HG03064 (cell line): ENCODE measurements around the gene HSD11B1.
A peak's percentile ranks its signal among the peaks of the same experiment; 100 is the strongest.

Experiments
- ATAC-seq: cut with Tn5 transposase; IDR thresholded peaks from one replicate; pipeline ENCODE4 v1.9.1; 2021; ENCODE audit warnings: low read depth; ENCODE audit not compliant: unreplicated experiment

HSD11B1 gene

DNA sequence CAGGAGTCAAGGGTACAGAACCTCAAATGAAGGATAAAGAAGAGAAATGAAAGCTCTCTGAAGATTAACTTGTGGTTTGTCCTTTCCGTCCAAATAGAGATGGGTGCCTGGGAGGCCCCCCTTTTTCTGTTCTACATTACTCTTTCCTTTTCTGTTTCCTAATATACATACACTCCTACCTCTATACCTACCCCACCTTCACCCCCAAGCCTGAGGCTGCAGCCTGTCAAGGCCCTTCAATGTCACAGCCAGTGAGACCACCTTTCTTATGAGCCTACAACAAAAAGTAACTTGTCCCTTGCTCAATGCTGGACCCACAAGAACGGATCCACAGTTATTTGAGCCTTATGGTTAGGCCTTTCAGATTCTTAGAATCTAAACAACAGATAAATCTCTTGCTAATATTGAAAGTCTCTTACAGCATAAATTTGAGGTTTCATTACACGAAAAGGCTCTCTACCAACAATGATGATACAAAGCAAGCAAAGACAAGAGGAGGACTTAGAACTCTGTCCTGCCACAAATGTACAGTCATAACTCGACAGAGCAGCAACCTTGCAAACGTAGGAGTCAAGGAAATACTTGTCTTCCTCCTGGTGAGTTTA lies 47.1 kb downstream of the HSD11B1 start:
- ATAC-seq, result peak; percentile 47

DNA sequence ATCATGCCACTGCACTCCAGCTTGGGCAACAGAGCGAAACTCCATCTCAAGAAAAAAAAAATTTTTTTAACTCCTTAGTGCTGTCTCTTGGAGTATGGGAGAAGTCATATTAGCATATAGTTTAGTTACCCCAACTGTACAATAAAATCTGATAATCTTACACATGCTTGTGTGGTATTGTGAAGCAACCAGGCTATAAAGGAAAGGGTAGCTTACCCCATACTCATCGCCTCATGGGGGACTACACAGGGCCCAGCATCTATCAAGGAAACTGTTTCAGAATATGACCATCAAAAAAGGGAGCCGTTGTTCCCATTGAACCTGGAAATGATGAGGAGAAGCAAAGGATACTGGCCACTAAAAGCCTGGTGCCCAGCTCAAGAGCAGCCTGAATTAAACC lies 48.2 kb downstream of the HSD11B1 start:
- no peak for ATAC-seq

DNA sequence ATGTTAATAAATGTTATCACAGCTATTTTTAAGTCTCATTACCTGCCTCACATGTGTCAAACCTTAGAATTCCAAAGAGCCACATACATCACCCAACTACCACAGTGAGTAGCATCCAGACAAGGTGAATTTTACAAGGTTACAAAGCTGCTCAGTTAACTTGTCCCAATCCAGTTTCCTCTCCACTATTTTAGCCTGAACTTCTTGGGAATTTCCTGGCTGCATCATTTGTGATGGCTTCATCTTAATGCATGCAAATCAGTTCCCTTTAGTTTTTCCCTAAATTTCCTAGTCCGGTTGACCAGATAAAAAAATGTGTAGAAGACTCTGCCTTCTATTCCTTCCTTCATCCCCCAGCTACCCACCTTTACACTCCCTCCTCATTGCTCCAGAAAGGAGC lies 50.6 kb downstream of the HSD11B1 start:
- no peak for ATAC-seq

DNA sequence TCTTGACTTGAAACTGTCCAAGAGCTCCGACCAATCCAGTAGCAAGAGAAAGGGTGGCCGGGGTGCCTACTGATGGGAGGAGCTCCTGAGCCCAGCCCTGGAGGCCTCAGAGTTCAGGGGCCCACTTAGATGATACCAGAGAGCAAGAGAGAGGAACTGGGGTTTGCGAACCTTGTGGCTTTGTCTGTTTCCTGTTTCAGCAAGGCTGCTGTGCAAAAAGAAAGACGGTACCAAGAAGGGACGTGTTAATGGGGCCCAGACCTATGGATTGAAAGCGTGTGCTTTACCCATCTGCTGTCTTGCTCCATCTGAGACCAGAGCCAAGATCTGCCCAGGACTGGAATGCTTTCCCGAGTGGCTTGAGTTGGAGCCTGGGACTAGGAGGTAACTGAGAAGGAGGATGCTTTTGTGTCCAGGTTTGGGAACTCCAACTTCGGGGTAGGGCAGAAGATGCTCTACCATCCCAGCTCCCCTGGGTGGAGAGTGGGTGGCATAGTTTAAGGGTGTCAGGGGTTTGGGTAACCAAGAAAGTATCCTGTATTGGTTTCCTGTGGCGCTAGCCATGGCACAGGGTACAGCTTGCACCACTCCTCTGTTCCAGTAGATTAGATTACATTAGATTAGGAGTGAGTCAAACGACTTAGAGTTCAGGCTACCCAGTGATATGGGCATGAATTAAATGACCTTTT lies 51.4 kb downstream of the HSD11B1 start, which contains the start of gene TRAF3IP3:
TRAF3IP3 (plus strand) TSS at position 128 of the 689 bp plus-strand sequence. CDS start 3,987 bp downstream, outside the sequence.
- ATAC-seq, result peak; percentile 64

DNA sequence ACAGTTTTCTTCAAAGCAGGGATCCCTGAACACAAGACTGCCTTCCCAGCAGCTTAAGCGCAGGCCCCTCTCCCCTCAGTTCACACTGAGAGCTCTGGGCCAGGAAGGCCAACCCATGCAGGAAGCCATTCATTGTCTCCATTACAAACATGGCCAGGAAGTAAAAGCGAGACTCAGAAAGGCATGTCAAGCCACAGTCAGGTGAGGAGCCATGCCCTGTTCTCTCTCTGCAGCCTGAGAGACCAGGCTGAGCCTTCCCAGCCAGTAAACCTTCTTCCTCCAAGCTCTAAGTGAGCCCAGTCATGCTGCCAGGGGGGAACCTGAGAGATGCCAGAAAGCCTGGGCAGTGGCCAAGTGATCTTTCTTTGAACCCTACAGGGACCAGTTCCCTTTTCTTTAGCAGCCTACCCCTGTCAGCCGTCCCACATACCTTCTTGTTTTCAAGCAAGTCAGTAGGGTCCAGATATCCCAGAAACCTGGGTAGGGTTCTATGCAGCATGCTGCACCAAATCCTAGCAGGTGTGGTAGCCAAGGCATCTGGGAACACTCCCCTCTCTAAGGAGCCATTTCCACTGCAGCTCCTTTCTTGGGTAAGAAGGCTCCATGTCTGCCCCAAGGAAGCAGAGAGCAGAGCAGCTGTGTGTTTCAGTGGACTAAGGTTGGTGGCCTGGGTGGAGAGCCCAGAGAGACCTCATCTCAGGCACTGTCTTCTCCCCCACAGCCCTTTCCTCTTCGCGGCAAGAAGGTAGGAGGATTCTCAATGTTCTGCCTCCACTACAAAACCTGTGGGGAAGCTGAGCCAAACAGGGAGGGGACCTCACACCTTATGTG lies 52.2 kb downstream of the HSD11B1 start:
- peak; percentile 28 for ATAC-seq

DNA sequence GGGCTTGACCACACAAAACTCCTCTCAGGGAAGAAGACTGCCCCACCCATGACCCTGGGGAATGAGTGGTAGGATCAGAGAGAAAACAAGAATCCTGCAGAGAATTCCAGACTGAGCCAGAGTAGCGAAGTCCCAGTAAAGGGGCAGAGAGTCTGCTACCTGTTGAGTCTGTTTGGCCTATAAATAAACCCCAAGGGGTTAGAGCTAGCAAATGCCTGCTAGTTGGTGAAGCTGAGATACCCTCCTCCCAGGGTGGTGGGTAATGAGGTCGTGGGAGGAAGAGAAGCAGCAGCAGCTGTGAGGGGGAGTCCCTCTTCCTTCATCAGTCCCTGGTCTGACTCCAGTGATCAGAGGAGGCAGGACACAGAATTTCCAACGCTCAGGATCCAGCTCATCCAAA lies 53.8 kb downstream of the HSD11B1 start:
- ATAC-seq, result no peak

DNA sequence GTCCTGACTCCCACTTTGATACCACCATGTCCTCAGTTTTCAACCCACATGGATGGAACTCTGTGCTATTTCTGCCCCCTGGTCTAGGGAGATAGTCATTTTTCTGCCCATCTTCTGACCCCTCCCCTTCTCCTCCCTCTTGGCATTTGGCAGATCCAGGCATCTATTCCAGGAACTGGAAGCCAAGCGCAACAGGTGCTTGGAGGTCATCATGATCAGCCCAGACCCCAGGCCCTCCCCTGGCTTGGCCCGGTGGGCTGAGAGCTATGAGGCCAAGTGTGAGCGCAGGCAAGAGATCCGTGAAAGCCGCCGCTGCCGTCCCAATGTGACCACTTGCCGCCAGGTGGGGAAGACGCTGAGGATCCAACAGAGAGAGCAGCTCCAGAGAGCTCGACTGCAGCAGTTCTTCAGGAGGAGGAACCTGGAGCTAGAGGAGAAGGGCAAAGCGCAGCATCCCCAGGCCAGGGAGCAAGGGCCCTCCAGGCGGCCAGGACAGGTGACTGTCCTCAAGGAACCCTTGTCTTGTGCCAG lies 55.2 kb downstream of the HSD11B1 start:
- ATAC-seq, result no peak

DNA sequence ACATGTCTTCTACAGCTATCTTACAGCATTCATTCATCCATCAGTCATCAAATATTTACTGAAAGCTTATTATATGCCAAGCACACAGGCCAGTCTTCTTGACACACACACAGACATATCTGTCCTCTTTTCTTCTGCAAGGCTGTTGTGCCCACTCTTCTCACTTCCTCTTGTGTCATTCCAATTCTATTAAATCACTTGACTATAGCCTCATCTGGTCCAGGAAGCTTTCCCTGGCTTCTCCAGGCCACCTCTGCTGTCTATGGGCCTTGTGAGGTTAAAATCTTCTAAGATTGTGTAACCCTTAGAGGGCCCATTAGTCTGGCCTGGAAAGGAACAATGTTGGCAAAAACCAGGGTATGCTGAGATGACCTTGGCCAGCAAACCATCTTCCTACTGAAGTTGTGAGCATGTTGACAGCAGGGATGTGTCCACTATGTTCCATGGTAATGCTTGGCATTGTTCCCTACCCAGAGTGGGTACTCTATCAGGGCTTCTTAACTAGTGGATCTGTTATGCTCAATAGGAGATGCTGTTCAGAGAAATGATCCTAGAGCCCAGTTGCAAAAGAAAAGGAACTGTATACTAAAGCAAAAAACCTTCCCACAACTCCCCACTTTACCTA lies 56.5 kb downstream of the HSD11B1 start:
- no peak for ATAC-seq

DNA sequence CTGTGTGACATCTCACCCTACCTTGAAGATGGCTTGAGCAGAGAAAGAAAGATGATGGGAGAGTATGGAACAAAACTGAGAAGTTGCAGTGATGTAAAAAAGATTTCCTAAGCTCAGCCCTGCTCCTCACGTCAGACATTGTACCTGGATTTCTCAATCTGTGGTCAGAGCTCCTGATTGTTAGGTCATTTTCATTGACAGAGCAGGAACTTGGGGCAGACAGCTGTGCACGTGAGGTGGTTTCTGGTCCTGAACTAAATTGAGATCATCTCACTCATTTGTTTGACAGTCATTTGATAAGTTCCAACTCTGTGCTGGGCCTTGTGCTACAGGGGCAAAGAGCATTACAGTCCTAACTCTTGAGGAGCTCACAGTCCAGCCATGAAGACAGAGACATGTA lies 61.4 kb downstream of the HSD11B1 start:
- ATAC-seq, result no peak

DNA sequence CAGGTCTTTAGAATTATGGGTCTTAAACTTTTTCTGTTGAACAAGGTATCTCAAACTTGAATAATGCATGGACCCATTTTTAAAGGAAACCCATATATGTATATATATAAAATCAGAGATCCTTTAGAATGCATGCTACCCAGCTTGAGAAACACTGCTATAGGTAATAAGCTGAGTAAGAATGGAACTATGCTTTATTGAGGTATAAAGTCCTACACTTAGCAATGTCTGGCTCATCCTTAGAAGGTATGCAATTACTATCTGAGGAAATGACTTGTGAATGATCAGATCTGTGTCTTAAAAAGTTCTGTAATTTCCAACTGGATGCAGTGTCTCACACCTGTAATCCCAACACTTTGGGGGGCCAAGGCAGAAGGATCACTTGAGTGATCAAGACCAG lies 62.5 kb downstream of the HSD11B1 start:
- ATAC-seq, result no peak

DNA sequence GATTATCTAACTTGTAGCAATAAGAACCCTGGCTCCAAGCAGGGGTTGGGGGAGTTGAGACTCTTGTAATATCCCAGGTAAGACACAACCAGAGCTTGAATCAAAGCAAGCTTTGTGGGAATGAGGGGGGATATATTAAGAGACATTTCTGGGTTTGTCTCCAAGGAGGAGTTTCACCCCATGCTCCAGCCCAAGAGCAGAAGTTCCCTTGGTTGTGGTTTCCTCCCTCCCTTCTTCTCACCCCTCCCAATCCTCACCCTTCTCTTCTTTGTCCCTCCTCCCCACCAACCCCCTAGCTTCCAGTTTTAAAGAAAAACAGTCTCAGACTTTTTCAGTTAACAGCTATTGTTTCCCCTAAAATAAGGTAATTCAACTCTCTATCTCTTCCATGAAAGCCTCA lies 63.1 kb downstream of the HSD11B1 start:
- ATAC-seq, result no peak

DNA sequence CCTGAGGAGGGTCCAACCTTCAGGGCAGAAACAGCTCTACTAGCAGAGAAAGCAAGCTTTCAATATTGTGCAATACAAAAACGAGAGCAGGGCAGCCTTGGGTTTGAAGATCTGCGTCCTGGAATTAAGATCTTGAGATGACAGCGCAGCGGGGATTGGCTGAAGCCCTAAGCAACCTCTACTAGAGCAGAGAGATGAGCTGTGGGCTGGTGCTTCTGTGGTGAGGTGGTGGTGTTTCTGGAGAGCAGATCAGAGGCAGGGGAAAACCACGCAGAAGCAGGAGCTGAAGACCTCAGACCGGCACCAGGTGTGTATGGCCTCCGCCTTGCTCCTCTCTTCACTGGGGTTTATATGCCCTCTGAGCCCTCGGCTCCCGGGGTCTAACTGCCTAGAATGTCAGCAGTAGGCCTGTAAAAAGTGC lies 63.7 kb downstream of the HSD11B1 start:
- ATAC-seq, result peak; percentile 72

DNA sequence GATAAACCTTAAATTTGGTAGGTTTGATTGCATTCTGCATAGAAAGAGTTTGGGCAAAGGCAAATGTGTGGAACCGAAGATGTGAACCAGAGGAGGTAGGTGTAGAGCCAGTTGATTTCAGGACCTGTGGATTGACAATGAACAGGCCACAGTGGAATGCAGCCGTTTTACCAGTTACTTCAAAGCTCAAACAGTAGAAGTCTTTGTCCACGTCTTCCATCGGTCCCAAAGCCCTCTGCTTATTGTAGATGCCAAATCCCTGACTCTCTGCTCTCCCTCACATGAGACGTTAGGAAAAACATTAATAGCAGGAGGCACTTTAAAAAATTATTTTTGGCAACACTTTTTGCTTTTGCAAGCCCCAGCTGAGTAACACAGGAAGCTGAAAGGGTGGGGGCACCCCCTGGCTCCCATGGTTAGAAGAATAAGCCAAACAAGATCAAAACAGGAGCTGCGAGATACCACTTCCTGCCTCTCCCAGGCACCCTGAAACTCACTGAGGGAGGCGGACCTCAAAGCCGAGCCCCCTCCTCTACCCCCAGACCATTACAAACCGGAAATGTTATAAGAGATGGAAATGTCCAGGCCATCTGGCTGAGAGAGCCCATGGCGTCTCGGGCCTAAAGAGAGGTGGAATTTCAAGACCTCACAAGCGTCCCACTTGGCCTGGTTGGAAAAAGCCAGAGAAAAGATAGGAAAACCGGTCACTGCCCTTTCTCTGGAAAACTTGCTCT lies 64.7 kb downstream of the HSD11B1 start:
- peak; percentile 81 for ATAC-seq

DNA sequence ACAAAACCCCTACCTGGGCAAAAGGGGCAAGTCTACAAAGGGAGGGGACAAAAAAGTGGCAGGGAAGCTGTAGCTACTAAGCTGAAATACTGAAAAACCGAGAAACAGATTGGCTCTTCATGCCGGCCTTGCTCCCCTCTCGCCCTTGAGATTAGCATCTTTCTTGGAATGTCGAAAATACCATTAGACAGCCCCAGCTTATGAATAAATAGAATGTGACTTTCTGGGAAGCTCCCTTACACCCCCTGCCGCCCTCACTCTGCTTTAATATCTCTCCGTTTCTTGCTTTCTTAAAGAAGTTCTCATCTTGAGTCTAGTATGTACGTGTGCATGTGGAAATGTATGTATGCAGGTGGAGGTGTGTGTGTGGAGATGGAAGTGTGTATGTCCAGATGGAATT lies 65.3 kb downstream of the HSD11B1 start:
- ATAC-seq, result no peak

DNA sequence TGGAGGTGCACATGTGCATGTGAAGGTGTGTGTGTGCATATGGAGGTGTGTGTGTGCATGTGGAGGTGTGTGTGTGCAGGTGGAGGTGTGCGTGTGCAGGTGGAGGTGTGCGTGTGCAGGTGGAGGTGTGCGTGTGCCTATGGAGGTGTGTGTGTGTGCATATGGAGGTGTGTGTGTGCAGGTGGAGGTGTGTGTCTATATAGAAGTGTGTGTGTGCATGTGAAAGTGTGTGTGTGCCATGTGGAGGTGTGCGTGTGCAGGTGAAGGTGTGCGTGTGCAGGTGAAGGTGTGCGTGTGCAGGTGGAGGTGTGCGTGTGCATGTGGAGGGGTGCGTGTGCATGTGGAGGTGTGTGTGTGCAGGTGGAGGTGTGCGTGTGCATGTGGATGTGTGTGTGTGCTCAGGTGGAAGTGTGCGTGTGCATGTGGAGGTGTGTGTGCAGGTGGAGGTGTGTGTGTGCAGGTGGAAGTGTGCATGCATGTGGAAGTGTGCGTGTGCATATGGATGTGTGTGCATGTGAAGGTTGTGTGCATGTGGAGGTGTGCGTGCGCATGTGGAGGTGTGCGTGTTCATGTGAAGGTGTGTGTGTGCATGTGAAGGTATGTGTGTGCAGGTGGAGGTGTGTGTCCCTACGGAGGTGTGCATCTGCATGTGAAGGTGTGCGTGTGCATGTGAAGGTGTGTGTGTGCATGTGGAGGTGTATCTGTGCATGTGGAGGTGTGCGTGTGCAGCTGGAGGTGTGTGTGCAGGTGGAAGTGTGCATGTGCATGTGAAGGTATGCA lies 66.2 kb downstream of the HSD11B1 start:
- ATAC-seq, result no peak

DNA sequence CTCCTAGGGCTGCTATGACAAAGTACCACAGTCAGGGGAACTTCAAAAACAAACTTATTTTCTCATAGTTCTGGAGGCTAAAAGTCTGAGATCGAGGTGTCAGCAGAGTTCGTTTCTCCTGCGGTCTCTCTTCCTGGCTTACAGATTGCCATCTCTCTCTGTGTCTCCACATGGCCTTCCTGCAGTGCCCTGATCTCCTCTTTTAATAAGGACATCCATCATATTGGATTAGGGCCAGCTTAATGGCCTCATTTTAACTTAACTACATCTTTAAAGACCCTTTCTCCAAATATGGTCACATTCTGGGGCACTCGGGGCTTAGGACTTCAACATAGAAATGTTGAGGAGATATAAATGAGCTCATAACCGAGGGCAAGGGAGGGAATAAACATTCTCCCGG lies 67.5 kb downstream of the HSD11B1 start:
- ATAC-seq, result no peak

DNA sequence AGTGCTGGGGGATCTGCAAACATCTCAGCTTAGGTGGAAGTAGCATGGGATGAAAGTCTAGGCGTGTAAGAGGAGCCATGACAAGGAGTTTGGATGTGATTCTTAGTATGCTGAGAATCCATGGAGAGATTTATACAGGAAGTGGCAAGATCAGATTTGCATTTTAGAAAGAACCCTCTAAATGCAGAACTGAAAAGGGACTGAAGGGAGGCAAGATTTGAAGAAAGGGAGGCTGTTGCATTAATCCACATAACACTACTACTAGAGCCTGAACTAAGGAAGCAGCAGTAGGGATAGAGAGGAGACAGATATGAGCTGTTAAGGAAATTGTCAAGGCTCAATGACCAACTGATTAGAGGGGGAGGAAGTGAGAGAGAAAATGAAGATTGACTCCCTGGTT lies 69.9 kb downstream of the HSD11B1 start:
- peak; percentile 48 for ATAC-seq

DNA sequence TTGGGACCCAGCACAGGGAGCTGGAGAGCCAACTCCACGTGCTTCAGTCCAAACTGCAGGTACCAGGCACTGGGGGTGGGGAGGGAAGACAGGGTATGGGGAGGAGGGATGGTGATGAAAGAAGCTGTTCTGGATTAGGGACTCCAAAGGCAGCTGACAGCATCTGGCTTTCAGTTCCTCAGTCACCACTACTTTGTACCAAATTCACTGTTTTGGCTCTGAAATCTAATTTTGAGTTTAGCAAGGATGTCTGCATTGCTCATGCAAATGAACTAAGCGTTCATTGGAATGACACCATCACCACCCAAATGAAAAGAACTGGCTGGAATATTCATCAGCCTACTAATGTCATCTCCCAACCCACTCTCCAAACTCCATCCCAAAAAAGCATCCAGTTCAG lies 71.0 kb downstream of the HSD11B1 start:
- ATAC-seq, result no peak

DNA sequence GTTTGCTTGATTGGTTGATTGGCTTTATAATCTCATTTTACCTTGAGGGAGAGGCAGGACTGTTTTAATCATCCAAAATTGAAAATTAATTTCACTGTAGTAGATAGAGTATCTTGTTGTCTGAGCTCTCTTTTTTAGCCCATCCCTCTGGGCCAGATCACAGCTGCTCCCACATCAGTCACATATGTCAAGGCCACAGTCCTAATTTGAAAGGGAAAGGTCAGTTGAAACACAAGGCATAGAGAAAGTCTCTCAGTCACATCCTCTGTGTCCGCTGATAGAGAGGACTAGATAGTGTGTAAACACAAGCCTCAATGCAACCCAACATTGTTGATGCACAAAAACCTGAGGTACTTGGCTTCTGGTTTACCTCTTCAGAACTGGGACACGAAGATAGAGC lies 72.9 kb downstream of the HSD11B1 start:
- no peak for ATAC-seq
